Prostate gland (tissue), 2 donors: ENCODE data around the gene DOCK7. TPM values are rescaled to one million over a fixed set of nuclear protein-coding genes. Genes with fewer than 3 reads are reported as not detected.

Experiments used
- DNase-seq: peaks from one replicate; pipeline ENCODE4 v3.0.0-alpha.2; 2019; ENCODE audit warnings: low spot score
- H3K27ac ChIP-seq, 2 donors: fragments of 200-600 bp; sonication (generic); 2 replicates each; pipeline ENCODE4 v1.5.1; 2017 to 2019
- H3K27me3 ChIP-seq: fragments of 200-600 bp; sonication (generic); replicated peaks from 2 replicates; pipeline ENCODE4 v1.5.1; 2019; ENCODE audit not compliant: insufficient read depth
- H3K36me3 ChIP-seq, 2 donors: fragments of 200-600 bp; sonication (generic); 1 replicate in 1 of 2; 2 replicates in 1 of 2; pipeline versions ENCODE4 v1.5.1 to v1.8.1; 2017 to 2019
- H3K4me1 ChIP-seq: fragments of 200-600 bp; sonication (generic); replicated peaks from 2 replicates; pipeline ENCODE4 v1.5.1; 2019
- H3K4me3 ChIP-seq, 2 donors: fragments of 200-600 bp; sonication (generic); 2 replicates each; pipeline ENCODE4 v1.5.1; 2017 to 2019
- H3K9me3 ChIP-seq: fragments of 200-600 bp; sonication (generic); 2 replicates; pipeline ENCODE4 v1.5.1; 2017
- CTCF ChIP-seq, 4 experiments: fragments of 200-600 bp in 2 of 4; fragments of 450-650 bp in 2 of 4; sonication (generic) in 2 of 4; IDR thresholded peaks; 1 replicate in 3 of 4; 2 replicates in 1 of 4; pipeline ENCODE4 v1.5.1; 2016 to 2019; ENCODE audit warnings: antibody characterized with exemption in 4 of 4, mild to moderate bottlenecking in 2 of 4, moderate library complexity in 2 of 4
- POLR2A ChIP-seq: fragments of 450-650 bp; IDR thresholded peaks from one replicate; pipeline ENCODE4 v1.6.1; 2016; ENCODE audit warnings: antibody characterized with exemption, mild to moderate bottlenecking
- POLR2AphosphoS5 ChIP-seq: sonication (generic); formaldehyde crosslinking; IDR thresholded peaks from one replicate; pipeline ENCODE4 v1.6.1; 2017; ENCODE audit warnings: antibody characterized with exemption
- WGBS: methylation state at CpG from one replicate; pipeline ENCODE4 v1.1.5; 2018; 5-methylcytosine and 5-hydroxymethylcytosine counted together
- intact Hi-C: fragments of 100-400 bp; cut with DNase I; formaldehyde crosslinking; loops from one replicate; pipeline ENCODE4 v1.14.2; 2022
- total RNA-seq, 2 donors: library from RNA; depleted of rRNA; stranded (reverse); fragments of >200 nt; gene quantifications; one replicate each; pipeline ENCODE4 v1.1.0, GENCODE V29; 2016

Gene DOCK7
- total RNA-seq, 2 donors from 2014 or later: 43.4 to 56.4 TPM

GRCh38 chr1:62593825-62594394, 94.3 kb downstream of the DOCK7 start:
- no peak for TF ChIP-seq POLR2A
- no peak for TF ChIP-seq CTCF (IDR thresholded peaks at IDR 0.05)
- TF ChIP-seq POLR2AphosphoS5: no peak
- H3K27me3 ChIP-seq: no peaks in the 10 kb centered on the region
- H3K36me3 ChIP-seq: no peaks in the 10 kb centered on the region
- intact Hi-C loops: no loop called here
- no peaks in the 10 kb centered on the region for H3K4me1 ChIP-seq
- H3K4me3 ChIP-seq: no peak overlapping the region
- DNase-seq: no peak
- WGBS: 21% methylated on average over 2 of the region's 2 CpGs
- no peaks in the 10 kb centered on the region for H3K9me3 ChIP-seq
- H3K27ac ChIP-seq: no peak overlapping the region

- intact Hi-C loops: no loop called here
- TF ChIP-seq CTCF (IDR thresholded peaks at IDR 0.05) (no peak), POLR2AphosphoS5 (no peak), POLR2A (no peak)
- Histone ChIP-seq H3K36me3 (no peaks in the 10 kb centered on the region), H3K27ac (no peak overlapping the region), H3K9me3 (no peaks in the 10 kb centered on the region), H3K4me1 (no peaks in the 10 kb centered on the region), H3K4me3 (no peak overlapping the region), H3K27me3 (no peaks in the 10 kb centered on the region)
- no peak for DNase-seq
- WGBS: 48% methylated on average over 1 of the region's 1 CpG
Observed at GRCh38 chr1:62590970-62591368, 97.2 kb downstream of the DOCK7 start.

GRCh38 chr1:62590255-62590969, 97.8 kb downstream of the DOCK7 start:
- intact Hi-C loops: no loop called here
- Histone ChIP-seq H3K27me3 (no peaks in the 10 kb centered on the region), H3K4me1 (no peaks in the 10 kb centered on the region), H3K4me3 (no peak overlapping the region), H3K27ac (no peak overlapping the region), H3K9me3 (no peaks in the 10 kb centered on the region), H3K36me3 (no peaks in the 10 kb centered on the region)
- TF ChIP-seq POLR2AphosphoS5: no peak
- no peak for TF ChIP-seq POLR2A
- no peak for TF ChIP-seq CTCF (IDR thresholded peaks at IDR 0.05)
- 77% methylated on average over 4 of the region's 4 CpGs for WGBS
- no peak for DNase-seq

- Histone ChIP-seq H3K27me3 (no peaks in the 10 kb centered on the region), H3K36me3 (no peaks in the 10 kb centered on the region), H3K4me1 (no peaks in the 10 kb centered on the region), H3K4me3 (no peak overlapping the region), H3K27ac (no peak overlapping the region), H3K9me3 (no peaks in the 10 kb centered on the region)
- intact Hi-C loops: no loop called here
- 92% methylated on average over 3 of the region's 3 CpGs for WGBS
- DNase-seq: no peak
- TF ChIP-seq POLR2A (no peak), POLR2AphosphoS5 (no peak), CTCF (IDR thresholded peaks at IDR 0.05) (no peak)
Observed at GRCh38 chr1:62589321-62589720, 98.9 kb downstream of the DOCK7 start.

GRCh38 chr1:62588000-62588399, 100.2 kb downstream of the DOCK7 start:
- H3K27ac ChIP-seq: no peak overlapping the region
- H3K36me3 ChIP-seq: no peaks in the 10 kb centered on the region
- no peaks in the 10 kb centered on the region for H3K27me3 ChIP-seq
- no peaks in the 10 kb centered on the region for H3K4me1 ChIP-seq
- TF ChIP-seq POLR2AphosphoS5 (no peak), CTCF (IDR thresholded peaks at IDR 0.05) (no peak)
- H3K9me3 ChIP-seq: no peaks in the 10 kb centered on the region
- DNase-seq: no peak
- intact Hi-C loops: no loop called here
- H3K4me3 ChIP-seq: no peak overlapping the region
